Activated CD8-positive, alpha-beta T cell treated with anti-CD3 and anti-CD28 coated beads for 36 hours (primary cell): ENCODE results near the gene RAPGEF1. TPM values are rescaled to one million over a fixed set of nuclear protein-coding genes. Genes with fewer than 3 reads are reported as not detected.

Experiments used
- ATAC-seq: fragments of 200-7000 bp; cut with Tn5 transposase; one replicate; pipeline ENCODE4 v1.10.0; 2021; ENCODE audit warnings: mild to moderate bottlenecking, moderate library complexity
- CTCF ChIA-PET: fragments of 350-600 bp; sonication (Branson Sonifier 250); formaldehyde crosslinking; loops from one replicate; lab custom pipeline; 2021; ENCODE audit warnings: antibody characterized with exemption; lab: Charles Lee
- POLR2A ChIA-PET: fragments of 350-600 bp; sonication (Branson Sonifier 250); formaldehyde crosslinking; loops from one replicate; lab custom pipeline; 2021; ENCODE audit warnings: antibody characterized with exemption; lab: Charles Lee
- DNase-seq: peaks from one replicate; pipeline ENCODE4 v3.0.0-alpha.2; 2020
- H3K27ac Mint-ChIP-seq: one replicate; pipeline ENCODE4 v1.8.0; 2021; ENCODE audit warnings: mild to moderate bottlenecking, mixed read lengths
- H3K27me3 Mint-ChIP-seq: one replicate; pipeline ENCODE4 v1.8.0; 2021; ENCODE audit warnings: mixed read lengths
- H3K36me3 Mint-ChIP-seq: one replicate; pipeline ENCODE4 v1.8.0; 2021; ENCODE audit warnings: low read depth, mixed read lengths
- H3K4me1 Mint-ChIP-seq: one replicate; pipeline ENCODE4 v1.8.0; 2021; ENCODE audit warnings: low read depth, mixed read lengths
- H3K4me3 Mint-ChIP-seq: one replicate; pipeline ENCODE4 v1.8.0; 2021; ENCODE audit warnings: mild to moderate bottlenecking, moderate library complexity, mixed read lengths
- H3K9me3 Mint-ChIP-seq: one replicate; pipeline ENCODE4 v1.8.0; 2021; ENCODE audit warnings: mixed read lengths
- intact Hi-C: fragments of 100-400 bp; cut with micrococcal nuclease; formaldehyde crosslinking; loops from one replicate; pipeline ENCODE4 v1.10.0; 2022
- total RNA-seq, 2 experiments: library from RNA; stranded (reverse); gene quantifications; one replicate each; pipeline ENCODE4 v1.2.3, GENCODE V29; 2021
- TF ChIP-seq, protein P1 (sequence below): fragments of 200-600 bp; IDR thresholded peaks from one replicate; pipeline ENCODE4 v1.8.0; 2022; ENCODE audit warnings: antibody characterized with exemption, mild to moderate bottlenecking

RAPGEF1 gene
- total RNA-seq, 2 experiments from 2014 or later: 84.5 to 85.2 TPM

DNA sequence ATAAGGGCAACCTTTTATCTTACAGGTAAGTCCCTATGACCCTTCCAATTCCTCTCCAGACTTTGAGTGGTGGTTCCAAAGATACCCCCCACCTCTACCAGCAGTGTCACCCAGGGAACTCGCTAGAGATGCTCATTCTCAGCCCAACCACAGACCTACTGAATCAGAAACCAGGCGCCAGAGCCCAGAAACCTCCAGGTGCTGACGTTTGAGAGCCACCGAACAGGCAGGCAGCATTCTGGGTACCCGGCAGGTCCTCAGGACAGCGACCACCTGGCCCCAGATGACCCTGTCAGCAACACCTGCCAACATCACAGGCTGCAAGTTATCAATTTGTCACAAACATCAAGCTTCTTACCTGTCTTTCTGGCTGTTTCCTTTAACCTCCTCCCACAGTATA lies 19.5 kb downstream of the RAPGEF1 start:
- no peaks in the 10 kb centered on the region for H3K27me3 Mint-ChIP-seq
- no peaks in the 10 kb centered on the region for H3K9me3 Mint-ChIP-seq
- intact Hi-C loops: no loop called here
- TF ChIP-seq, protein P1, sequence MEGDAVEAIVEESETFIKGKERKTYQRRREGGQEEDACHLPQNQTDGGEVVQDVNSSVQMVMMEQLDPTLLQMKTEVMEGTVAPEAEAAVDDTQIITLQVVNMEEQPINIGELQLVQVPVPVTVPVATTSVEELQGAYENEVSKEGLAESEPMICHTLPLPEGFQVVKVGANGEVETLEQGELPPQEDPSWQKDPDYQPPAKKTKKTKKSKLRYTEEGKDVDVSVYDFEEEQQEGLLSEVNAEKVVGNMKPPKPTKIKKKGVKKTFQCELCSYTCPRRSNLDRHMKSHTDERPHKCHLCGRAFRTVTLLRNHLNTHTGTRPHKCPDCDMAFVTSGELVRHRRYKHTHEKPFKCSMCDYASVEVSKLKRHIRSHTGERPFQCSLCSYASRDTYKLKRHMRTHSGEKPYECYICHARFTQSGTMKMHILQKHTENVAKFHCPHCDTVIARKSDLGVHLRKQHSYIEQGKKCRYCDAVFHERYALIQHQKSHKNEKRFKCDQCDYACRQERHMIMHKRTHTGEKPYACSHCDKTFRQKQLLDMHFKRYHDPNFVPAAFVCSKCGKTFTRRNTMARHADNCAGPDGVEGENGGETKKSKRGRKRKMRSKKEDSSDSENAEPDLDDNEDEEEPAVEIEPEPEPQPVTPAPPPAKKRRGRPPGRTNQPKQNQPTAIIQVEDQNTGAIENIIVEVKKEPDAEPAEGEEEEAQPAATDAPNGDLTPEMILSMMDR: no peak
- H3K27ac Mint-ChIP-seq: peak overlapping the region; percentile 77
- peak overlapping the region; percentile 11 for H3K4me3 Mint-ChIP-seq
- peaks cover 34% of the 10 kb centered on the region for H3K36me3 Mint-ChIP-seq
- POLR2A ChIA-PET: interaction anchor here (0.7 to 15.1 kb wide), 2 partner anchors 11 to 223 kb away, joined by 3 to 119 read pairs; no protein-coding TSS in a partner anchor
- CTCF ChIA-PET: interaction anchor here (0.9 to 1.5 kb wide), 5 partner anchors 10 to 42 kb away, joined by 3 to 5 read pairs (median 3); no protein-coding TSS in a partner anchor
- ATAC-seq (peak; percentile 76), DNase-seq (peak; percentile 64)
- H3K4me1 Mint-ChIP-seq: peaks cover 70% of the 10 kb centered on the region

GRCh38 chr9:131719262-131719908 lies 20.5 kb downstream of the RAPGEF1 start:
- POLR2A ChIA-PET: interaction anchor here (0.6 to 15.1 kb wide), 5 partner anchors 11 to 51 kb away, joined by 3 to 119 read pairs (median 3); no protein-coding TSS in a partner anchor
- CTCF ChIA-PET: interaction anchor here (0.9 to 1.4 kb wide), 6 partner anchors 9 to 24 kb away, joined by 3 to 5 read pairs (median 4); no protein-coding TSS in a partner anchor
- DNase-seq (no peak), ATAC-seq (peak; percentile 52)
- H3K36me3 Mint-ChIP-seq: peaks cover 32% of the 10 kb centered on the region
- no peaks in the 10 kb centered on the region for H3K27me3 Mint-ChIP-seq
- intact Hi-C loops: no loop called here
- TF ChIP-seq, protein P1: no peak
- H3K4me3 Mint-ChIP-seq: no peak overlapping the region
- peaks cover 67% of the 10 kb centered on the region for H3K4me1 Mint-ChIP-seq
- H3K27ac Mint-ChIP-seq: peak overlapping the region; percentile 18
- H3K9me3 Mint-ChIP-seq: no peaks in the 10 kb centered on the region

DNA sequence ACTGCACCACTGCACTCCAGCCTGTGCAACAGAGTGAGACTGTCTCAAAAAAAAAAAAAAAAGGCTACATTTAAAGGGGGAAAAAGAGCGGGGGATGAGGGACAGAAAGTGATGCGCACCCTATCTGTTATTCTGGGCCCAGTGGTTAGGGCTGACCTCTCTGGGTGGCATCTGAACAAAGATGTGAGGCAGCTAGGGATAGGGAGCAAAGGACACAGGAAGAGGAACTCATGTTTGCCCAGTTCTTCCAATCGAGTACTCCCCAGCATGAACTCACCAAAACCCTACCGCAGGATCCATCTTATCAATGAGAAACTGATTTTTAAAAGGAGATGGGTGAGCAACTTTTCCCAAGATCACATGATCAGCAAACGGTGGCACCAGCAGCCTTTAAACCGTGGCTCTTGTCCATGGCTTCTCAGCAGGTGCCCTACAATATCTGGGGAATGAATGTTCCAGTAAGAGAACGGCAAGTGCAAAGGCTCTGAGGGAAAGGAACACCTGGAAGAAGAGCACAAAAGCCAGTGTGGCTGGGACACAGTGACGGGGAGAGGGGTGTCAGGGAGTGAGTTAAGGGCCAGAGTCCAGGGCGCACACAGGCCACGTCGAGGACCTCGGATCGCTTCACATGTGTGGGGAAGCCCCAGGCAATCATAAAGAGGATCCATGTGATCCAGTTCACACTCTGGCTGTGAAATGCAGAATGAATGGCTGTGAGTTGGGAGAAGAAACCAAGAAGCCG lies 22.0 kb downstream of the RAPGEF1 start:
- POLR2A ChIA-PET: interaction anchor here (15.1 kb wide), 1 partner anchor 13 kb away, joined by 119 read pairs; no protein-coding TSS in a partner anchor

GRCh38 chr9:131715906-131716305 lies 24.0 kb downstream of the RAPGEF1 start:
- H3K9me3 Mint-ChIP-seq: no peaks in the 10 kb centered on the region
- no peak for ATAC-seq
- H3K4me1 Mint-ChIP-seq: peaks cover 59% of the 10 kb centered on the region
- peaks cover 17% of the 10 kb centered on the region for H3K36me3 Mint-ChIP-seq
- ChIA-PET CTCF (interaction anchor here (0.7 to 2.6 kb wide), 3 partner anchors 12 to 17 kb away, joined by 3 to 8 read pairs (median 3); no protein-coding TSS in a partner anchor), POLR2A (interaction anchor here (15.1 kb wide), 1 partner anchor 15 kb away, joined by 119 read pairs; no protein-coding TSS in a partner anchor)
- H3K27me3 Mint-ChIP-seq: no peaks in the 10 kb centered on the region
- intact Hi-C loops: no loop called here
- no peak overlapping the region for H3K4me3 Mint-ChIP-seq
- TF ChIP-seq, protein P1: no peak
- H3K27ac Mint-ChIP-seq: no peak overlapping the region
- DNase-seq: no peak

More for the DNA sequence above, 22.0 kb downstream of the RAPGEF1 start:
- no peaks in the 10 kb centered on the region for H3K9me3 Mint-ChIP-seq
- peak overlapping the region; percentile 63 for H3K27ac Mint-ChIP-seq
- peaks cover 27% of the 10 kb centered on the region for H3K36me3 Mint-ChIP-seq
- H3K4me1 Mint-ChIP-seq: peaks cover 62% of the 10 kb centered on the region
- no peaks in the 10 kb centered on the region for H3K27me3 Mint-ChIP-seq
- TF ChIP-seq, protein P1: no peak
- intact Hi-C loops: no loop called here
- DNase-seq: no peak
- no peak overlapping the region for H3K4me3 Mint-ChIP-seq
- ATAC-seq: no peak
- CTCF ChIA-PET: interaction anchor here (2.6 kb wide), 1 partner anchor 10 kb away, joined by 8 read pairs; no protein-coding TSS in a partner anchor
